ENCODE results near the gene CCDC70.
A peak's percentile ranks its signal among the peaks of the same experiment; 100 is the strongest.

The CCDC70 gene

GRCh38 chr13:51856998-51857397 lies 4.8 kb upstream of the CCDC70 start:
- DNase-seq: no peak
- Histone ChIP-seq H3K18ac (ENCODE audit: low read length) (no peak overlapping the region), H4K8ac (ENCODE audit: low read depth, low read length) (no peak overlapping the region), H3K4me3 (ENCODE audit: low read length) (no peak overlapping the region), H3K36me3 (ENCODE audit: control insufficient read depth, insufficient read depth, low read length) (no peaks in the 10 kb centered on the region), H3K56ac (ENCODE audit: low read length) (no peak overlapping the region), H3K4me1 (ENCODE audit: control insufficient read depth, low read depth, low read length) (no peaks in the 10 kb centered on the region), H2AK5ac (ENCODE audit: low read length) (no peak overlapping the region), H2BK120ac (ENCODE audit: low read depth, low read length) (no peak overlapping the region), H3K27me3 (ENCODE audit: insufficient read depth, low read length, poor library complexity) (no peaks in the 10 kb centered on the region), H2BK5ac (ENCODE audit: low read length) (no peak overlapping the region), H3K4me2 (ENCODE audit: low read length) (no peak overlapping the region), H3K79me2 (ENCODE audit: control insufficient read depth, insufficient read depth, low read length) (no peaks in the 10 kb centered on the region), H3K4ac (ENCODE audit: low read depth, low read length) (no peak overlapping the region), H3K27ac (ENCODE audit: low read depth, low read length) (no peak overlapping the region), H4K5ac (ENCODE audit: low read length) (no peak overlapping the region), H2BK15ac (replicated peaks; ENCODE audit: low read depth) (no peak overlapping the region), H3K79me1 (ENCODE audit: low read length) (no peaks in the 10 kb centered on the region), H3K23ac (ENCODE audit: low read length) (no peak overlapping the region), H3K9ac (ENCODE audit: low read length) (no peak overlapping the region)
- WGBS (ENCODE audit: extremely low coverage, insufficient coverage, low lambda C conversion rate): no CpG with 5 or more reads among the region's 1 CpG

DNA sequence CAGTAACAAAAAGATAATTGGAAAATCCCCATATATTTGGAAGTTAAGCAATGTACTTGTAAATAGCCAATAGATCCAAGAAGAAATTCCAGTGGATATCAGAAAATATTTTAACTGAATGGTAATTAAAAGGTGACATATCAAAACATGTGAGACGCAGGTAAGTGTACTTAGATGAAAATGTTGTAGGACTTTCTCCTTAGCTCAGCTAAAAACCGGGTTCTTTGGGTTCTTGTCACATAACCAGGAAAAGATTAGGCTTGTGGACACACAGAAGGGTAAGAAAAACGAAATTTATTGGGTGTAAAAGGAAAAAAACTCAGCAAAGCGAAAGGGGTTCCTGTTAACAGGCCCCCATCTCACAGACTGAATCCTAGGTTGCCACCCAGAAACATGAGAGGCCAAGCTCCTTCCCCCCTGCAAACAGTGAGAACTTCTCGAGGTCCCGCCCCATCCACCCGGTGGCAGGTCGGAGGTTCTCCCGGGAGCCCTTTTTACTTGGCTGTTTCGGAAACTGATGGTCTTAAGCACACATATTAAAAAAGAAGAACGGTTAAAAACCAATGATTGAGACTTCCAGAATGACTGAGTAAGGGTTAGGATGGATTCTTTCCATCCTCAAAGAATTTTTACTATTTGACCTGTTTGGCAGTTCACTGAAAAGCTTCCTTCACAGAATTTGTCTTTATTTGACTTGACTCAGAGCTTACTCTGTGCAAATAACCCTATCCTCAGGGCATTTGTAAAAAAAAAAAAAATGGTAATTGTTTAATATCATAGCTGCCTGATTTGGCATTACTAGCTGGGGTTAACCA lies 3.1 kb upstream of the CCDC70 start:
- Histone ChIP-seq H3K4ac (ENCODE audit: low read depth, low read length) (no peak overlapping the region), H3K79me2 (ENCODE audit: control insufficient read depth, insufficient read depth, low read length) (no peaks in the 10 kb centered on the region), H2AK5ac (ENCODE audit: low read length) (no peak overlapping the region), H3K27me3 (ENCODE audit: insufficient read depth, low read length, poor library complexity) (no peaks in the 10 kb centered on the region), H2BK120ac (ENCODE audit: low read depth, low read length) (no peak overlapping the region), H3K36me3 (ENCODE audit: control insufficient read depth, insufficient read depth, low read length) (no peaks in the 10 kb centered on the region), H4K5ac (ENCODE audit: low read length) (no peak overlapping the region), H2BK15ac (replicated peaks; ENCODE audit: low read depth) (no peak overlapping the region), H3K18ac (ENCODE audit: low read length) (no peak overlapping the region), H2BK5ac (ENCODE audit: low read length) (no peak overlapping the region), H3K4me2 (ENCODE audit: low read length) (no peak overlapping the region), H3K56ac (ENCODE audit: low read length) (no peak overlapping the region), H4K8ac (ENCODE audit: low read depth, low read length) (no peak overlapping the region), H3K4me3 (ENCODE audit: low read length) (no peak overlapping the region), H3K27ac (ENCODE audit: low read depth, low read length) (no peak overlapping the region), H3K9ac (ENCODE audit: low read length) (no peak overlapping the region), H3K79me1 (ENCODE audit: low read length) (no peaks in the 10 kb centered on the region), H3K4me1 (ENCODE audit: control insufficient read depth, low read depth, low read length) (no peaks in the 10 kb centered on the region), H3K23ac (ENCODE audit: low read length) (no peak overlapping the region)
- WGBS (ENCODE audit: extremely low coverage, insufficient coverage, low lambda C conversion rate): no CpG with 5 or more reads among the region's 11 CpGs
- DNase-seq: no peak

- no peak overlapping the region for H2BK5ac ChIP-seq (ENCODE audit: low read length)
- no peak overlapping the region for H4K5ac ChIP-seq (ENCODE audit: low read length)
- no peaks in the 10 kb centered on the region for H3K79me2 ChIP-seq (ENCODE audit: control insufficient read depth, insufficient read depth, low read length)
- no peak overlapping the region for H3K23ac ChIP-seq (ENCODE audit: low read length)
- H2AK5ac ChIP-seq (ENCODE audit: low read length): no peak overlapping the region
- H3K36me3 ChIP-seq (ENCODE audit: control insufficient read depth, insufficient read depth, low read length): no peaks in the 10 kb centered on the region
- no peak overlapping the region for H3K4ac ChIP-seq (ENCODE audit: low read depth, low read length)
- no peak for DNase-seq
- H3K56ac ChIP-seq (ENCODE audit: low read length): no peak overlapping the region
- H3K4me3 ChIP-seq (ENCODE audit: low read length): no peak overlapping the region
- no peaks in the 10 kb centered on the region for H3K79me1 ChIP-seq (ENCODE audit: low read length)
- H3K27me3 ChIP-seq (ENCODE audit: insufficient read depth, low read length, poor library complexity): no peaks in the 10 kb centered on the region
- H3K9ac ChIP-seq (ENCODE audit: low read length): no peak overlapping the region
- no peak overlapping the region for H3K18ac ChIP-seq (ENCODE audit: low read length)
- H4K8ac ChIP-seq (ENCODE audit: low read depth, low read length): no peak overlapping the region
- no peaks in the 10 kb centered on the region for H3K4me1 ChIP-seq (ENCODE audit: control insufficient read depth, low read depth, low read length)
- no peak overlapping the region for H2BK15ac ChIP-seq (replicated peaks; ENCODE audit: low read depth)
- H2BK120ac ChIP-seq (ENCODE audit: low read depth, low read length): no peak overlapping the region
- no peak overlapping the region for H3K4me2 ChIP-seq (ENCODE audit: low read length)
- WGBS (ENCODE audit: extremely low coverage, insufficient coverage, low lambda C conversion rate): no CpG with 5 or more reads among the region's 7 CpGs
- no peak overlapping the region for H3K27ac ChIP-seq (ENCODE audit: low read depth, low read length)
Measured at GRCh38 chr13:51862957-51863356, 1.2 kb downstream of the CCDC70 start.

DNA sequence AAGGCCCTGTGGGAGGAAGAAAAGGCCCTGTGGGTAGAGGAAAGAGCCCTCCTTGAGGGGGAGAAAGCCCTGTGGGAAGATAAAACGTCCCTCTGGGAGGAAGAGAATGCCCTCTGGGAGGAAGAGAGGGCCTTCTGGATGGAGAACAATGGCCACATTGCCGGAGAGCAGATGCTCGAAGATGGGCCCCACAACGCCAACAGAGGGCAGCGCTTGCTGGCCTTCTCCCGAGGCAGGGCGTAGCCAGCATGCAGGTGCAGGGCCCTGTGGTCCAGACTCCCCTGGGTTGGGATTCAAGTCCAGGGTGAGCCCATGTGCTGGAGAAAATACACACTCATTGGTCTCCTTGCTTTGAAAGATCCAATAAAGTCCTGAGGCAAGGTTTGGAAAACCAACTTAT lies 4.1 kb downstream of the CCDC70 start:
- Histone ChIP-seq H2BK15ac (replicated peaks; ENCODE audit: low read depth) (no peak overlapping the region), H3K27me3 (ENCODE audit: insufficient read depth, low read length, poor library complexity) (no peaks in the 10 kb centered on the region), H3K79me1 (ENCODE audit: low read length) (no peaks in the 10 kb centered on the region), H3K79me2 (ENCODE audit: control insufficient read depth, insufficient read depth, low read length) (no peaks in the 10 kb centered on the region), H3K23ac (ENCODE audit: low read length) (no peak overlapping the region), H3K36me3 (ENCODE audit: control insufficient read depth, insufficient read depth, low read length) (no peaks in the 10 kb centered on the region), H3K27ac (ENCODE audit: low read depth, low read length) (no peak overlapping the region), H3K4me2 (ENCODE audit: low read length) (no peak overlapping the region), H2BK5ac (ENCODE audit: low read length) (no peak overlapping the region), H3K56ac (ENCODE audit: low read length) (no peak overlapping the region), H3K4ac (ENCODE audit: low read depth, low read length) (no peak overlapping the region), H4K8ac (ENCODE audit: low read depth, low read length) (no peak overlapping the region), H3K4me3 (ENCODE audit: low read length) (no peak overlapping the region), H3K18ac (ENCODE audit: low read length) (no peak overlapping the region), H4K5ac (ENCODE audit: low read length) (no peak overlapping the region), H2AK5ac (ENCODE audit: low read length) (no peak overlapping the region), H3K9ac (ENCODE audit: low read length) (no peak overlapping the region), H2BK120ac (ENCODE audit: low read depth, low read length) (no peak overlapping the region), H3K4me1 (ENCODE audit: control insufficient read depth, low read depth, low read length) (no peaks in the 10 kb centered on the region)
- DNase-seq: peak; percentile 34
- no CpG with 5 or more reads among the region's 7 CpGs for WGBS (ENCODE audit: extremely low coverage, insufficient coverage, low lambda C conversion rate)

DNA sequence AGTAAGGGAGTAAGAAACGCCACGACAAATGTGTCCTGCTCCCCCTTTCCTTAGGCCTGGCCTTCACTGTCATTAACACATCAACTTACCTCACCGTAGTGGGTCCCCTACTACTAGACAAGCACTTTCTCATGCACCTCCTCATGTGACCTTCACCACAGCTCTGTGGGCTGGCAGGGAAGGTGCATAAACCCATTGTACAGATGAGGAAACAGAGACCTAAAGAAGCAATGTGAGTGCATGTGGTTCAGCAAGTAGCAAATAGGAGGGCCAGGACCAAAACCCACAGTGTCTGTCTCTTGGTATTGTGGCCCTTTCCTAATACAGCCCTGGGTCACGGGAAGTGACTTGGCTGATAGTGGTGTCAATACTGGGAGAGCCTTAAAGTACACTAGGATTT lies 5.3 kb downstream of the CCDC70 start:
- Histone ChIP-seq H3K79me2 (ENCODE audit: control insufficient read depth, insufficient read depth, low read length) (no peaks in the 10 kb centered on the region), H2BK5ac (ENCODE audit: low read length) (no peak overlapping the region), H3K9ac (ENCODE audit: low read length) (no peak overlapping the region), H3K79me1 (ENCODE audit: low read length) (no peaks in the 10 kb centered on the region), H2BK120ac (ENCODE audit: low read depth, low read length) (no peak overlapping the region), H3K27ac (ENCODE audit: low read depth, low read length) (no peak overlapping the region), H4K8ac (ENCODE audit: low read depth, low read length) (no peak overlapping the region), H2BK15ac (replicated peaks; ENCODE audit: low read depth) (no peak overlapping the region), H3K4me2 (ENCODE audit: low read length) (no peak overlapping the region), H3K23ac (ENCODE audit: low read length) (no peak overlapping the region), H3K56ac (ENCODE audit: low read length) (no peak overlapping the region), H2AK5ac (ENCODE audit: low read length) (no peak overlapping the region), H3K18ac (ENCODE audit: low read length) (no peak overlapping the region), H3K4ac (ENCODE audit: low read depth, low read length) (no peak overlapping the region), H4K5ac (ENCODE audit: low read length) (no peak overlapping the region), H3K36me3 (ENCODE audit: control insufficient read depth, insufficient read depth, low read length) (no peaks in the 10 kb centered on the region), H3K4me1 (ENCODE audit: control insufficient read depth, low read depth, low read length) (no peaks in the 10 kb centered on the region), H3K4me3 (ENCODE audit: low read length) (no peak overlapping the region), H3K27me3 (ENCODE audit: insufficient read depth, low read length, poor library complexity) (no peaks in the 10 kb centered on the region)
- no CpG with 5 or more reads among the region's 4 CpGs for WGBS (ENCODE audit: extremely low coverage, insufficient coverage, low lambda C conversion rate)
- no peak for DNase-seq

- no peak overlapping the region for H2BK15ac ChIP-seq (replicated peaks; ENCODE audit: low read depth)
- H2BK120ac ChIP-seq (ENCODE audit: low read depth, low read length): no peak overlapping the region
- no peaks in the 10 kb centered on the region for H3K79me1 ChIP-seq (ENCODE audit: low read length)
- H3K27ac ChIP-seq (ENCODE audit: low read depth, low read length): no peak overlapping the region
- H4K5ac ChIP-seq (ENCODE audit: low read length): no peak overlapping the region
- H3K36me3 ChIP-seq (ENCODE audit: control insufficient read depth, insufficient read depth, low read length): no peaks in the 10 kb centered on the region
- no peak overlapping the region for H2AK5ac ChIP-seq (ENCODE audit: low read length)
- H3K18ac ChIP-seq (ENCODE audit: low read length): no peak overlapping the region
- no peak overlapping the region for H3K9ac ChIP-seq (ENCODE audit: low read length)
- no peak overlapping the region for H2BK5ac ChIP-seq (ENCODE audit: low read length)
- no peaks in the 10 kb centered on the region for H3K27me3 ChIP-seq (ENCODE audit: insufficient read depth, low read length, poor library complexity)
- H4K8ac ChIP-seq (ENCODE audit: low read depth, low read length): no peak overlapping the region
- H3K4me1 ChIP-seq (ENCODE audit: control insufficient read depth, low read depth, low read length): no peaks in the 10 kb centered on the region
- H3K4ac ChIP-seq (ENCODE audit: low read depth, low read length): no peak overlapping the region
- no peak for DNase-seq
- WGBS (ENCODE audit: extremely low coverage, insufficient coverage, low lambda C conversion rate): no CpG with 5 or more reads among the region's 6 CpGs
- no peaks in the 10 kb centered on the region for H3K79me2 ChIP-seq (ENCODE audit: control insufficient read depth, insufficient read depth, low read length)
- H3K4me3 ChIP-seq (ENCODE audit: low read length): no peak overlapping the region
- H3K56ac ChIP-seq (ENCODE audit: low read length): no peak overlapping the region
- no peak overlapping the region for H3K4me2 ChIP-seq (ENCODE audit: low read length)
- no peak overlapping the region for H3K23ac ChIP-seq (ENCODE audit: low read length)
Measured at GRCh38 chr13:51869916-51870315, 8.1 kb downstream of the CCDC70 start.

All from mesendoderm (in vitro differentiated cells).